Osteocyte (in vitro differentiated cells): ENCODE results near the gene GRHPR. TPM values are rescaled to one million over a fixed set of nuclear protein-coding genes. Genes with fewer than 3 reads are reported as not detected.

Experiments
- DNase-seq: peaks from one replicate; pipeline ENCODE4 v3.0.0; 2021; ENCODE audit warnings: mixed read lengths; ENCODE audit not compliant: unreplicated experiment; ENCODE audit errors: extremely low spot score
- H3K27ac Mint-ChIP-seq: one replicate; pipeline ENCODE4 v1.8.0; 2021; ENCODE audit warnings: mild to moderate bottlenecking, mixed read lengths; ENCODE audit not compliant: unreplicated experiment
- H3K27me3 Mint-ChIP-seq: one replicate; pipeline ENCODE4 v1.8.0; 2021; ENCODE audit warnings: mixed read lengths; ENCODE audit not compliant: unreplicated experiment
- H3K36me3 Mint-ChIP-seq: one replicate; pipeline ENCODE4 v1.8.0; 2021; ENCODE audit warnings: mixed read lengths; ENCODE audit not compliant: unreplicated experiment
- H3K4me1 Mint-ChIP-seq: one replicate; pipeline ENCODE4 v1.8.0; 2021; ENCODE audit warnings: mixed read lengths; ENCODE audit not compliant: unreplicated experiment
- H3K4me3 Mint-ChIP-seq: one replicate; pipeline ENCODE4 v1.8.0; 2021; ENCODE audit warnings: mild to moderate bottlenecking, moderate library complexity, mixed read lengths; ENCODE audit not compliant: unreplicated experiment
- H3K9me3 Mint-ChIP-seq: one replicate; pipeline ENCODE4 v1.8.0; 2021; ENCODE audit warnings: mixed read lengths; ENCODE audit not compliant: unreplicated experiment
- CTCF ChIP-seq: fragments of 200-600 bp; sonication (generic); IDR thresholded peaks from 2 replicates; pipeline ENCODE4 v1.5.0; 2021; ENCODE audit warnings: antibody characterized with exemption, mild to moderate bottlenecking, moderate library complexity
- total RNA-seq: library from RNA; stranded (reverse); gene quantifications from 2 replicates; pipeline ENCODE4 v1.2.1, GENCODE V29; 2021

The GRHPR gene
- total RNA-seq, 1 donor from 2014 or later = 111 TPM

- Mint-ChIP-seq H3K9me3 (no peaks in the 10 kb centered on the region), H3K27me3 (no peaks in the 10 kb centered on the region), H3K27ac (no peak overlapping the region), H3K4me3 (no peak overlapping the region), H3K36me3 (no peaks in the 10 kb centered on the region), H3K4me1 (peaks cover 27% of the 10 kb centered on the region)
- DNase-seq = no peak
- no peak for TF ChIP-seq CTCF
Measured at GRCh38 chr9:37420271-37421215, 2.0 kb upstream of the GRHPR start.

GRCh38 chr9:37421914-37422288 is 595 bp upstream of the GRHPR start:
- Mint-ChIP-seq H3K4me3 (peak overlapping the region; percentile 95), H3K4me1 (peaks cover 27% of the 10 kb centered on the region), H3K27me3 (no peaks in the 10 kb centered on the region), H3K36me3 (peaks cover 4% of the 10 kb centered on the region), H3K9me3 (no peaks in the 10 kb centered on the region), H3K27ac (peak overlapping the region; percentile 90)
- DNase-seq = no peak
- TF ChIP-seq CTCF = no peak

- Mint-ChIP-seq H3K27me3 (no peaks in the 10 kb centered on the region), H3K9me3 (no peaks in the 10 kb centered on the region), H3K36me3 (peaks cover 13% of the 10 kb centered on the region), H3K4me3 (peak overlapping the region; percentile 95), H3K27ac (peak overlapping the region; percentile 90), H3K4me1 (peaks cover 27% of the 10 kb centered on the region)
- TF ChIP-seq CTCF = no peak
- no peak for DNase-seq
Measured at GRCh38 chr9:37423508-37423907, 1.0 kb downstream of the GRHPR start.

- H3K9me3 Mint-ChIP-seq = no peaks in the 10 kb centered on the region
- H3K27me3 Mint-ChIP-seq = no peaks in the 10 kb centered on the region
- H3K4me3 Mint-ChIP-seq = peak overlapping the region; percentile 95
- H3K36me3 Mint-ChIP-seq = peaks cover 17% of the 10 kb centered on the region
- peaks cover 27% of the 10 kb centered on the region for H3K4me1 Mint-ChIP-seq
- H3K27ac Mint-ChIP-seq = no peak overlapping the region
- TF ChIP-seq CTCF = no peak
- no peak for DNase-seq
Measured at GRCh38 chr9:37424204-37424685, 1.7 kb downstream of the GRHPR start.

- no peaks in the 10 kb centered on the region for H3K9me3 Mint-ChIP-seq
- TF ChIP-seq CTCF = no peak
- no peaks in the 10 kb centered on the region for H3K27me3 Mint-ChIP-seq
- no peak overlapping the region for H3K4me3 Mint-ChIP-seq
- no peak overlapping the region for H3K27ac Mint-ChIP-seq
- H3K36me3 Mint-ChIP-seq = peaks cover 17% of the 10 kb centered on the region
- DNase-seq = no peak
- H3K4me1 Mint-ChIP-seq = peaks cover 27% of the 10 kb centered on the region
Measured at GRCh38 chr9:37424686-37425297, 2.3 kb downstream of the GRHPR start.
